Measurements from ENCODE around the gene CAPZA2.

DNA sequence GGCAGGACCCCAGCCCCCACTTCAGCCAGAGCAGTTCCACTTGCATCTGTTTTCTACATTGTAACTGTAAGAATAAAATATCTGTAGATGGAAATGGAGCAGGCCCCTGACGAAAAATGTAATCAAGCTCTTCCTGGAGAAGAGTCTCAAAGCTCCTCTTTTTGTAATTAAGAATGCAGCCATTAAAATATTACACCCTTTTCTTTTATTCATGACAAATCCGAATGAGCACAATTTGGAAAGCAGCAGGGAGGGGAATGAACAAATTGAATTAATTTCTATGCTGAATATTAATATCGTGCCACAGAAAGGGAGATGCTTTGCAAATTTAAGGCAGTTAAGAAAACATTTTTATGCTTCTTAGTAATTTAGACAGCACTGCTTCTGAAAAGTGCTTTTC, 24.8 kb upstream of the CAPZA2 start:
- TF ChIP-seq, protein P1, sequence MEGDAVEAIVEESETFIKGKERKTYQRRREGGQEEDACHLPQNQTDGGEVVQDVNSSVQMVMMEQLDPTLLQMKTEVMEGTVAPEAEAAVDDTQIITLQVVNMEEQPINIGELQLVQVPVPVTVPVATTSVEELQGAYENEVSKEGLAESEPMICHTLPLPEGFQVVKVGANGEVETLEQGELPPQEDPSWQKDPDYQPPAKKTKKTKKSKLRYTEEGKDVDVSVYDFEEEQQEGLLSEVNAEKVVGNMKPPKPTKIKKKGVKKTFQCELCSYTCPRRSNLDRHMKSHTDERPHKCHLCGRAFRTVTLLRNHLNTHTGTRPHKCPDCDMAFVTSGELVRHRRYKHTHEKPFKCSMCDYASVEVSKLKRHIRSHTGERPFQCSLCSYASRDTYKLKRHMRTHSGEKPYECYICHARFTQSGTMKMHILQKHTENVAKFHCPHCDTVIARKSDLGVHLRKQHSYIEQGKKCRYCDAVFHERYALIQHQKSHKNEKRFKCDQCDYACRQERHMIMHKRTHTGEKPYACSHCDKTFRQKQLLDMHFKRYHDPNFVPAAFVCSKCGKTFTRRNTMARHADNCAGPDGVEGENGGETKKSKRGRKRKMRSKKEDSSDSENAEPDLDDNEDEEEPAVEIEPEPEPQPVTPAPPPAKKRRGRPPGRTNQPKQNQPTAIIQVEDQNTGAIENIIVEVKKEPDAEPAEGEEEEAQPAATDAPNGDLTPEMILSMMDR (IDR thresholded peaks at IDR 0.05), result no peak
- no peak for TF ChIP-seq ZFX (IDR thresholded peaks at IDR 0.05; ENCODE audit: borderline replicate concordance)

Data from 22Rv1 (cell line).